ENCODE results near the gene MRPL55. TPM values are rescaled to one million over a fixed set of nuclear protein-coding genes. Genes with fewer than 3 reads are reported as not detected.
A peak's percentile ranks its signal among the peaks of the same experiment; 100 is the strongest.

Gene MRPL55
- total and polyA plus RNA-seq, 9 donors, result 28.6 to 49.4 (median 32.5) TPM

GRCh38 chr1:228088586-228089498, 20.3 kb downstream of the MRPL55 start:
- H3K36me3 ChIP-seq (ENCODE audit: control insufficient read depth, insufficient read depth, low read length), result peaks cover 25% of the 10 kb centered on the region
- no peaks in the 10 kb centered on the region for H3K27me3 ChIP-seq (ENCODE audit: control insufficient read depth, insufficient read depth, low read length)
- 67% methylated on average over 16 of the region's 21 CpGs for WGBS (ENCODE audit: insufficient coverage)
- no peak overlapping the region for H3K27ac ChIP-seq (ENCODE audit: low read length)
- no peak for DNase-seq
- peaks cover under 1% of the 10 kb centered on the region for H3K9me3 ChIP-seq (replicated peaks; ENCODE audit: control insufficient read depth, low read depth, low read length)
- H3K4me1 ChIP-seq (ENCODE audit: control insufficient read depth, insufficient read depth, low read length), result peaks cover 63% of the 10 kb centered on the region
- H3K4me3 ChIP-seq (ENCODE audit: low read length), result no peak overlapping the region

- Histone ChIP-seq H3K4me1 (ENCODE audit: control insufficient read depth, insufficient read depth, low read length) (peaks cover 66% of the 10 kb centered on the region), H3K27me3 (ENCODE audit: control insufficient read depth, insufficient read depth, low read length) (no peaks in the 10 kb centered on the region), H3K4me3 (ENCODE audit: low read length) (no peak overlapping the region), H3K36me3 (ENCODE audit: control insufficient read depth, insufficient read depth, low read length) (peaks cover 19% of the 10 kb centered on the region), H3K27ac (ENCODE audit: low read length) (peak overlapping the region; percentile 9), H3K9me3 (replicated peaks; ENCODE audit: control insufficient read depth, low read depth, low read length) (no peaks in the 10 kb centered on the region)
- no peak for DNase-seq
- WGBS (ENCODE audit: insufficient coverage), result 49% methylated on average over 3 of the region's 7 CpGs
These were observed 21.3 kb downstream of the MRPL55 start for GRCh38 chr1:228087771-228088251.

- no peak for DNase-seq
- Histone ChIP-seq H3K27me3 (ENCODE audit: control insufficient read depth, insufficient read depth, low read length) (no peaks in the 10 kb centered on the region), H3K4me1 (ENCODE audit: control insufficient read depth, insufficient read depth, low read length) (peaks cover 71% of the 10 kb centered on the region), H3K36me3 (ENCODE audit: control insufficient read depth, insufficient read depth, low read length) (peaks cover 12% of the 10 kb centered on the region), H3K4me3 (ENCODE audit: low read length) (no peak overlapping the region), H3K9me3 (replicated peaks; ENCODE audit: control insufficient read depth, low read depth, low read length) (no peaks in the 10 kb centered on the region), H3K27ac (ENCODE audit: low read length) (no peak overlapping the region)
- 39% methylated on average over 4 of the region's 6 CpGs for WGBS (ENCODE audit: insufficient coverage)
These were observed 23.7 kb downstream of the MRPL55 start for GRCh38 chr1:228085287-228085951.

- Histone ChIP-seq H3K4me1 (ENCODE audit: control insufficient read depth, insufficient read depth, low read length) (peaks cover 65% of the 10 kb centered on the region), H3K27ac (ENCODE audit: low read length) (peak overlapping the region; percentile 21), H3K27me3 (ENCODE audit: control insufficient read depth, insufficient read depth, low read length) (no peaks in the 10 kb centered on the region), H3K36me3 (ENCODE audit: control insufficient read depth, insufficient read depth, low read length) (peaks cover 11% of the 10 kb centered on the region), H3K9me3 (replicated peaks; ENCODE audit: control insufficient read depth, low read depth, low read length) (no peaks in the 10 kb centered on the region), H3K4me3 (ENCODE audit: low read length) (no peak overlapping the region)
- 58% methylated on average over 3 of the region's 5 CpGs for WGBS (ENCODE audit: insufficient coverage)
- no peak for DNase-seq
These were observed 24.3 kb downstream of the MRPL55 start for GRCh38 chr1:228084797-228085196.

DNA sequence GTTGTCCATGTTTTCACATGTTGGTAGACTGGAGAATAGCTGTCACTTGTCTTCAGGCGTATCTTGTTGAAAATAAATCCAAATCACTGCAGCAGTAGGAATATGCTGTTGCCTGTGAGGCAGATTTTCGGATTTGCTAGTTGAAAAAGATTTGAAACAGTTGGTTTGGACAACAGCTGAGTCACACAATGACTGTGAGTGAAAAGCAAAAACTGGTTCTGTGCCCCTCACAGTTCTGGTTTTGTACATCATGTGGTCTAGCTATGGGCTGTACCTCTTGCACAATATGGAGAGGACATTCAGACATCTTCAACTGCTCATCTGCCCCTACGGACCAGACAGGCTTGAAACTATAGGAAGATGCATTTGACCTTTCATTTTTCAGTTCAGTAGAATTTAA, 24.8 kb downstream of the MRPL55 start:
- Histone ChIP-seq H3K27ac (ENCODE audit: low read length) (peak overlapping the region; percentile 88), H3K4me3 (ENCODE audit: low read length) (peak overlapping the region; percentile 97), H3K27me3 (ENCODE audit: control insufficient read depth, insufficient read depth, low read length) (no peaks in the 10 kb centered on the region), H3K9me3 (replicated peaks; ENCODE audit: control insufficient read depth, low read depth, low read length) (no peaks in the 10 kb centered on the region), H3K4me1 (ENCODE audit: control insufficient read depth, insufficient read depth, low read length) (peaks cover 60% of the 10 kb centered on the region), H3K36me3 (ENCODE audit: control insufficient read depth, insufficient read depth, low read length) (peaks cover 10% of the 10 kb centered on the region)
- WGBS (ENCODE audit: insufficient coverage), result 20% methylated on average over 2 of the region's 3 CpGs
- DNase-seq, result no peak

- Histone ChIP-seq H3K27ac (ENCODE audit: low read length) (peak overlapping the region; percentile 88), H3K4me1 (ENCODE audit: control insufficient read depth, insufficient read depth, low read length) (peaks cover 55% of the 10 kb centered on the region), H3K27me3 (ENCODE audit: control insufficient read depth, insufficient read depth, low read length) (no peaks in the 10 kb centered on the region), H3K36me3 (ENCODE audit: control insufficient read depth, insufficient read depth, low read length) (peaks cover 7% of the 10 kb centered on the region), H3K9me3 (replicated peaks; ENCODE audit: control insufficient read depth, low read depth, low read length) (no peaks in the 10 kb centered on the region), H3K4me3 (ENCODE audit: low read length) (peak overlapping the region; percentile 97)
- DNase-seq, result peak; percentile 64
- 1% methylated on average over 15 of the region's 17 CpGs for WGBS (ENCODE audit: insufficient coverage)
These were observed 25.2 kb downstream of the MRPL55 start for GRCh38 chr1:228083871-228084278.

DNA sequence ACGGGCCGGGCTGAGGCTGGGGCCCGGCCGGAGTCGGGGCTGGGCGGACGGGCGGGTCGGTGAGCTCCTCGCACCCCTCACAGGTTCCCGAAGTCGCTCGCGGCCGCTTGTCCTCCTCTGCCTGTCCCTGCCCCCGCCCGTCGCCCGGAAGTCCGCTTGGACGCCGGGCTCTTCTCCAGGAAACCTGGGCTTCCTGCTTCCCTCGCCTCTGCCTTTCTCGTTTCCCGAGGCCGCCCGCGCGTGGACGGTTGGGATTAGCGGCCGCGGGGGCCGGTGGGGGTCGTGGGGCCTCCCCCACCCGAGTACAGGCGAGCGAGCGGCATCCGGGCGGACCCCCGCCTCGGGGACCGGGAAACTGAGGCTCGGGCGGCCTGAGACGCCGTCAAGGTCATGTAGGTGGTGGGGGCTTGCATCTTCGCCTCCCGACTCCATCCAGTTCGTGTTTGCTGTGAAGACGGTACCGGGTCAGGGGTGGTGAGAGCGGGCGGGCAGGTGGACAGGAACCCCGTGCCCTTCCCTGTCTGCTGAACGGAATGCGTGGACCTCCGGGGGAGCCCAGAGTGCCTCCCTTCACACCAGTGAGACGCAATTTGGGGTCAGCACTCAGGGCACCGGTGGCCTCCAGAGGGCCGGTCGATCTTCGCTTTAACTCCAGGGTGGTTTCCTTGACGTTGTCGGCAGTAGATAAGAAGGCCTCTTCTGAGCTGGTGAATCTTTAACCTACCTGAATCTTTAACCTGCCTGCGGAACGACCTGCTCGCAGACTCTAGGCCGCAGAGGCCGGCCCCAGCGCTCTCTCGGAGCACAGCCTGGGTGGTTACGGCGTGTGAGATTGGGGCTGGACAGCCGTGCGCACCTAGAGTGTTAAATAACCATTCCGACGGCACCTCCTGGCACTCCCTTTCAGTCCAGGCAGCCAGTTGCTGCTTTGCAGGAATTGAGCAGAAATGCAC, 25.9 kb downstream of the MRPL55 start:
- peak overlapping the region; percentile 88 for H3K27ac ChIP-seq (ENCODE audit: low read length)
- H3K27me3 ChIP-seq (ENCODE audit: control insufficient read depth, insufficient read depth, low read length), result no peaks in the 10 kb centered on the region
- H3K36me3 ChIP-seq (ENCODE audit: control insufficient read depth, insufficient read depth, low read length), result peaks cover 2% of the 10 kb centered on the region
- under 1% methylated on average over 63 of the region's 79 CpGs for WGBS (ENCODE audit: insufficient coverage)
- peak; percentile 83 for DNase-seq
- H3K4me1 ChIP-seq (ENCODE audit: control insufficient read depth, insufficient read depth, low read length), result peaks cover 49% of the 10 kb centered on the region
- peak overlapping the region; percentile 97 for H3K4me3 ChIP-seq (ENCODE audit: low read length)
- H3K9me3 ChIP-seq (replicated peaks; ENCODE audit: control insufficient read depth, low read depth, low read length), result no peaks in the 10 kb centered on the region

- peaks cover 42% of the 10 kb centered on the region for H3K4me1 ChIP-seq (ENCODE audit: control insufficient read depth, insufficient read depth, low read length)
- WGBS (ENCODE audit: insufficient coverage), result under 1% methylated on average over 82 of the region's 87 CpGs
- peak within 1 kb of the TSS; percentile 88 for H3K27ac ChIP-seq (ENCODE audit: low read length)
- no peaks in the 10 kb centered on the region for H3K36me3 ChIP-seq (ENCODE audit: control insufficient read depth, insufficient read depth, low read length)
- H3K4me3 ChIP-seq (ENCODE audit: low read length), result peak within 1 kb of the TSS; percentile 97
- H3K27me3 ChIP-seq (ENCODE audit: control insufficient read depth, insufficient read depth, low read length), result no peaks in the 10 kb centered on the region
- peak; percentile 98 for DNase-seq
- no peaks in the 10 kb centered on the region for H3K9me3 ChIP-seq (replicated peaks; ENCODE audit: control insufficient read depth, low read depth, low read length)
These were observed 26.7 kb downstream of the MRPL55 start, which contains the start of gene ARF1 for GRCh38 chr1:228082214-228082917. Gene ARF1 (plus strand): TSS chr1:228082708. CDS start chr1:228097115, 14,407 bp downstream.

GRCh38 chr1:228081578-228082213, 27.4 kb downstream of the MRPL55 start:
- 8% methylated on average over 26 of the region's 31 CpGs for WGBS (ENCODE audit: insufficient coverage)

More at GRCh38 chr1:228081578-228082213, 27.4 kb downstream of the MRPL55 start:
- peak overlapping the region; percentile 66 for H3K4me3 ChIP-seq (ENCODE audit: low read length)
- H3K27ac ChIP-seq (ENCODE audit: low read length), result no peak overlapping the region
- H3K36me3 ChIP-seq (ENCODE audit: control insufficient read depth, insufficient read depth, low read length), result no peaks in the 10 kb centered on the region
- H3K4me1 ChIP-seq (ENCODE audit: control insufficient read depth, insufficient read depth, low read length), result peaks cover 36% of the 10 kb centered on the region
- no peaks in the 10 kb centered on the region for H3K27me3 ChIP-seq (ENCODE audit: control insufficient read depth, insufficient read depth, low read length)
- H3K9me3 ChIP-seq (replicated peaks; ENCODE audit: control insufficient read depth, low read depth, low read length), result no peaks in the 10 kb centered on the region
- DNase-seq, result peak; percentile 46
